Umbilical cord (tissue), 2 donors: Measurements from ENCODE around the gene ASB15. TPM values are rescaled to one million over a fixed set of nuclear protein-coding genes. Genes with fewer than 3 reads are reported as not detected.
"Not testable (repeated sequence)": the region's sequence is repeated elsewhere in the genome, so short reads cannot be mapped to it uniquely, and the experiment has no call there.

Source experiments
- DNase-seq: peaks from one replicate; pipeline ENCODE4 v3.0.0-alpha.2; 2015; ENCODE audit warnings: low spot score
- total RNA-seq: library from RNA; depleted of rRNA; stranded (reverse); fragments of >200 nt; gene quantifications from one replicate; pipeline ENCODE4 v1.2.3, GENCODE V29; 2014; ENCODE audit warnings: low replicate concordance; ENCODE audit not compliant: insufficient read depth

ASB15 gene
- total RNA-seq, 1 donor from 2014 or later, result 0.96 TPM

DNA sequence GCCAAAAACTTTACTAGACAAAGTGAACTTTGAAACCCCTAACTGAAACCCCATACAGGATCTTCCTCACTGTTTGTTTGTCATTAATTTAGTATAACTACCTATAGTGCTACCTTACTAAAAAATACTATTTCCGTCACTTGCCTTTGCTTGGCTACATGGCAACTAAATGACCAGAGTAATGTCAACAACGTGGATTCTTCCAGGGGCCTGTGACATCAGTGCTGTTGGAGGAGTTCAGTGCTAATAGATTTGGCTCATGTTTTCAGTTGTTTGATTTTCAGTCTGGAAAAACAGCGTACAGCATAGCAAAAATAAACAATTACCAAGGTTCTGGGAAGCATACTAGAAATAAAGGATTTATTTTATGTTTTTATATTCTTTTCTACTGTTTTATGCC is 3.0 kb upstream of the ASB15 start:
- no peak for DNase-seq

- DNase-seq, result no peak
Observed at GRCh38 chr7:123599766-123600165, 1.9 kb upstream of the ASB15 start.

DNA sequence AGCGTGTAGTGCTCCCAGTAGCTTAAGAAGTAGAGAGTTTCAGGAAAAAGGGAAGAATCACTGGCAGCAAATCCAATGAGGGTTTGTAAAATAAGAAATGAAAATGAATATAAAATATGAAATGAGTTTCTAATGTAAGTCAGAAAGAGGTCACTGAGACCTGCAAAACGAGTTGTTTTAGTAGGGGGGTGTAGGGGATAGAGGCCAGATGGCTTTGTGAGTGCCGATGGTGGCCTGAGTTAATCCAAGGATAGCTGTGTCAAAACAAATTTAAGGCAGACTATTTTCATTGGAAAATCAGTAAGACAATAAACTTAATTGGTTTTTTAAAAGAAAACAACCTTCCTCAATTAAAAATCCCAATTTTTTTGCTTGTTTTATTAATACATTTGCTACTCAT is 745 bp upstream of the ASB15 start:
- no peak for DNase-seq

DNA sequence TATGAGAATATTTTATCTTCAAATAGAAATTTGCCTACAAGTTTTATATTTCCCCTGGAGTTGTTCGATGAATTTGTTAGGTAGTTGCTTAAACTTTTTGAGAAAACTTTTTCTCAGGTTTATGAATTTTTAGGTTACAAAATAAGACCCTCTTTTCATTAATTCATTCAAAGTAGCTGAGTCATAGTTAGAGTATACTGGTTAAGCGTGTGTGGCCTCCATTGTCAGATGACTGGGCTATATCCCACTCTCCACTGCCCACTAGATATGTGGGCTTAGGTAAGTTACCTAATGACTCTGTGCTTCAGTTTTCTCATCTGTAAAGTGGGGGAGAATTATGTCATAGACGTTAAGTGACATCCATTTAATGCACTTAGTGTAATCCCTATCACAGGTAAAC is 1.0 kb downstream of the ASB15 start:
- DNase-seq, result no peak

DNA sequence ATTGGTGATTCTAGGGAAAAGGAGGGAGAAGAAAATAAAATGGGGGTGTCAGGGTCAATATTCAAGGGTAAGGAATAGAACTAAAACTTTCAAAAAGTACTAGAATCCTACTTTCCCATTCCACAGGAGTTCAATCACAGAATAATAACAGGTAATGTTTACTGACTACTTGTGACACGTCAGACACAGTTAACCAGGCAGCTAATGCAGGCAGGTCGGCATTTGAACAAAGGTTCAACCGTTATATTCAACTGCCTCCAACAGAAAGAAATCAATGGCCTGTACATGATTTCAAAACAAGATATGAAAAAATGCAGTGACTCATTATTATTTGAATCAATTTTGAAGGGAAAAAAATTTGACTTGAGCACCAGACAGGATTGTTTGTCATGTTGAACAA is 3.1 kb downstream of the ASB15 start:
- DNase-seq, result no peak

- no peak for DNase-seq
Observed at GRCh38 chr7:123607423-123607975, 5.9 kb downstream of the ASB15 start.

- DNase-seq, result no peak
Observed at GRCh38 chr7:123608991-123609882, 7.6 kb downstream of the ASB15 start.

DNA sequence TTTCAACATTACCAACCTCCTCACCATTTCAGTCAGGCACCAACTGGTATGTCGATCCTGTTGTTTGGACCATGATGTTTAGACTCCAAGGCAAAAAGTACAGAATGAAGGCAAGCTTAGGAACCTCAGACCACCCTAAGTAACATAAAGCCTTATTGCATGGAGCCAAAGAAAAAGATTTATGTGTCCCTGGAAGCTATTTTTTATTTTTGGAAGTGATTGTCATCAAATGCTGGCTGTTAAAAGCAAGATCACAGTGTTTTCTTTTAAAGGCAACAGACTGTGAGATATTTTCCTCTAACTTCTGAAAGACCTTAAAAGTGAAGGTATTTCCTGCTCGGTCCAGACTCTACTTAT is 8.2 kb downstream of the ASB15 start:
- DNase-seq, result no peak

GRCh38 chr7:123612024-123612423 is 10.4 kb downstream of the ASB15 start:
- DNase-seq, result no peak

DNA sequence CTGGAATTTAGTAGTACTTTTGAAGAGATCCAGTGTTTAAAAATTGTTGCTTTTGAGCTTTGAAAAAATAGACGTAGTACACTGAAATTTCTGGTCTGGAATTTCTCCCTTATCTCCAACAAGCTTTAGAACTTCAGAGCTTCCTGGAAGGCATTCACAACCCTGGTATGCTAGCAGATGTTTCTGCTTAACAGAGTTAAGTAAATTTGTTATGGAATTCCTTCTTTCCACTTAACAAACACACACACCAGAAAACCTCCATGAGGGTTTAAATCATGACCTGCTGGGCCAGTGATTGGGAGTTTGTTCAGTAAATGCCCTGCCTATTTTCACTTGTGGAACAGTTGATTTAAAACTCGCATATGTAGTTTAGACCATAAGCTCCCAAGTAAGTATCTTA is 13.7 kb downstream of the ASB15 start:
- DNase-seq, result peak; percentile 94

GRCh38 chr7:123616223-123616622 is 14.6 kb downstream of the ASB15 start:
- DNase-seq, result no peak

GRCh38 chr7:123621707-123622106 is 20.1 kb downstream of the ASB15 start:
- no peak for DNase-seq

DNA sequence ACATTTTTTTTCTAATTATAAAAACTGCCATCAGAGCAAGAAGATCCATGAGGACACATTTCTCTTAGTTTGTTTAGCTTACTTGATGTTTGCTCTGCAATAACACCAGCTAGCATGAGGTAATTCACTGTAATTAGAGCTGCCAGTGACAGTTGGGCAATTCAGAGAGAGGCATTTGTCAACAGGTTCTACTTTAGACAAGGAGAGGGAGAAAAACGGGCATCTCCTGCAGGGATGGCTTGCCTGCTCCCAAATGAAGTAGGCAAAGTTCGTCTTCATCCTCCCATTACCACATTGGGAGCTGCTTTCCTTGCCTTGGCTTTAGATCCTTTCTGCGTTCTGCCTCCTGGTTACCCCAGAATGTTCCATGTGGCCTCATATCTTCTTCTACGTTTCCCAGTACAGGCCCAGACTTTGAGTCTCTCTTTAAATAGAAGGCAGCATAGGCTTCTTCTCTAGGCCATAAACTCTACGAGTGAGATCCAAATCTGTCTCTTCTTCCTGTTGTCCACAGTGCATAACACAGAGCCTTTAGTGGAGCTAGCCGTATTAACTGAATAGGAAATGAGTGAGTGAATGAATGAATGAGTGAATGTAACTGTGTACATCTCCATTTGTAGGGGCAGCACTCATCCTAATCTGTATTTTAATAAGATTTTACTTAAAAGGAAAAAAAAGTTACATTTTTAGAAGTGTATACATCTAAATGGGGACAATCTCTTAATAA is 21.2 kb downstream of the ASB15 start:
- DNase-seq, result no peak

- DNase-seq, result no peak
Observed at GRCh38 chr7:123624527-123625183, 23.0 kb downstream of the ASB15 start.

DNA sequence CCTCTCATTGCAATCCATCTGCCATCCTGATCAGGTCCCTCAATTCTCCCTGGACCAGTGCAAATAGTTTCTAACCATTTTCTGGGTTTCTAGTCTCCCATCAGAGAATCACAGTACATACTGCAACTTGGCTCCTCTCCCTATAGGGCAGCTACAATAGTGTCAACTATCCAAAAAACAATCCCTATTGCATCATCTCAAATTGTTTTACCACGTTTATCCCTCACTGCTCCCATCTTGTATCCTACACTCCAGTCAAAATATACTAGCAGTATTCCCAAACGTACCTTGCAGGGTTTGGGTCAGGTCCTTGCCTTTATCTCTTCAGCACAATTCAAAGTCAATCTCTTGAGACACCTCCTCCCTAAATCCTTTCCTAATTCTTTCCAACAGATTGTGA is 23.6 kb downstream of the ASB15 start:
- no peak for DNase-seq

GRCh38 chr7:123627851-123628250 is 26.2 kb downstream of the ASB15 start:
- no peak for DNase-seq

GRCh38 chr7:123628829-123629228 is 27.2 kb downstream of the ASB15 start:
- no peak for DNase-seq

DNA sequence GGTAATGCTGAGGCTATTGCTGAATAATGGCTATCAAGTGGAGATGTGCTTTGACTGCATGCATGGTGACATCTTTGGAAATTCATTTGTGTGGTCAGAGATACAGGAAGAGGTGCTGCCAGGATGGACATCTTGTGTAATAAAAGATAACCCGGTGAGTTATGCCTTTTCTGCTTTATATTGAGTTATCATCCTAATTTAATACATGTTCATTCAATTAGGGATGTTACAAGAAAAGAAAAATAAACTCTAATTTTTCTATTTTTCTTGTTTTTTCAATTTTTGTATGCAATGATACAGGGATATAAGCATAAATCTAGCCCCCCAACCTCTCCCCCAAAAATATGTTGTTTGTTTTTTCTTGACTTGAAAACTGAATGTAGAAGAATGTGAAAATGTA is 27.7 kb downstream of the ASB15 start:
- DNase-seq, result no peak

GRCh38 chr7:123632808-123633207 is 31.2 kb downstream of the ASB15 start:
- no peak for DNase-seq

GRCh38 chr7:123633553-123633952 is 31.9 kb downstream of the ASB15 start:
- no peak for DNase-seq

GRCh38 chr7:123634011-123634573 is 32.5 kb downstream of the ASB15 start:
- not testable (repeated sequence) for DNase-seq
